GM18502 (cell line): ENCODE results near the gene B3GNT7.
"Not testable (repeated sequence)": the region's sequence is repeated elsewhere in the genome, so short reads cannot be mapped to it uniquely, and the experiment has no call there.

Experiments
- ATAC-seq: cut with Tn5 transposase; IDR thresholded peaks from one replicate; pipeline ENCODE4 v1.9.1; 2021; ENCODE audit warnings: mild to moderate bottlenecking; ENCODE audit not compliant: unreplicated experiment, poor library complexity

The B3GNT7 gene

GRCh38 chr2:231364961-231365810 is 30.3 kb upstream of the B3GNT7 start:
- ATAC-seq: no peak

GRCh38 chr2:231367178-231367577 is 28.3 kb upstream of the B3GNT7 start:
- no peak for ATAC-seq

GRCh38 chr2:231369580-231370428 is 25.7 kb upstream of the B3GNT7 start:
- ATAC-seq: no peak

GRCh38 chr2:231370429-231370748 is 25.1 kb upstream of the B3GNT7 start:
- ATAC-seq: no peak

- no peak for ATAC-seq
Observed at GRCh38 chr2:231370749-231371429, 24.6 kb upstream of the B3GNT7 start.

- ATAC-seq: no peak
Observed at GRCh38 chr2:231371430-231372054, 24.0 kb upstream of the B3GNT7 start.

- no peak for ATAC-seq
Observed at GRCh38 chr2:231372326-231372725, 23.2 kb upstream of the B3GNT7 start.

GRCh38 chr2:231373184-231373583 is 22.3 kb upstream of the B3GNT7 start:
- no peak for ATAC-seq

- ATAC-seq: no peak
Observed at GRCh38 chr2:231373786-231374349, 21.6 kb upstream of the B3GNT7 start.

GRCh38 chr2:231374771-231375170 is 20.7 kb upstream of the B3GNT7 start:
- ATAC-seq: no peak

GRCh38 chr2:231375994-231376615 is 19.4 kb upstream of the B3GNT7 start:
- not testable (repeated sequence) for ATAC-seq

GRCh38 chr2:231376857-231377256 is 18.7 kb upstream of the B3GNT7 start:
- no peak for ATAC-seq

GRCh38 chr2:231378026-231378722 is 17.3 kb upstream of the B3GNT7 start:
- ATAC-seq: no peak

- no peak for ATAC-seq
Observed at GRCh38 chr2:231379266-231380215, 16.0 kb upstream of the B3GNT7 start.

GRCh38 chr2:231380307-231380706 is 15.2 kb upstream of the B3GNT7 start:
- ATAC-seq: no peak

GRCh38 chr2:231380991-231381847 is 14.3 kb upstream of the B3GNT7 start:
- ATAC-seq: no peak

GRCh38 chr2:231382116-231382515 is 13.4 kb upstream of the B3GNT7 start:
- no peak for ATAC-seq
